ENCODE results near the gene KHDC4. TPM values are rescaled to one million over a fixed set of nuclear protein-coding genes. Genes with fewer than 3 reads are reported as not detected.

Gene KHDC4
- total RNA-seq, 1 donor from 2014 or later, result 32.3 TPM

- Mint-ChIP-seq H3K27ac (ENCODE audit: unreplicated experiment) (peak overlapping the region; percentile 49), H3K9me3 (ENCODE audit: low read depth) (no peaks in the 10 kb centered on the region), H3K4me3 (ENCODE audit: unreplicated experiment) (no peak overlapping the region), H3K27me3 (ENCODE audit: low read depth) (no peaks in the 10 kb centered on the region), H3K36me3 (ENCODE audit: low read depth) (peaks cover 40% of the 10 kb centered on the region), H3K4me1 (ENCODE audit: low read depth) (peaks cover 60% of the 10 kb centered on the region)
- no peak for DNase-seq (ENCODE audit: low spot score)
- TF ChIP-seq CTCF (IDR thresholded peaks at IDR 0.05), result no peak
These were observed 33.8 kb upstream of the KHDC4 start for GRCh38 chr1:155968051-155968400.

GRCh38 chr1:155967341-155968050, 33.3 kb upstream of the KHDC4 start:
- DNase-seq (ENCODE audit: low spot score), result no peak
- H3K27me3 Mint-ChIP-seq (ENCODE audit: low read depth), result no peaks in the 10 kb centered on the region

GRCh38 chr1:155966750-155967149, 32.5 kb upstream of the KHDC4 start:
- no peak for DNase-seq (ENCODE audit: low spot score)
- no peak overlapping the region for H3K4me3 Mint-ChIP-seq (ENCODE audit: unreplicated experiment)
- H3K4me1 Mint-ChIP-seq (ENCODE audit: low read depth), result peaks cover 61% of the 10 kb centered on the region
- H3K36me3 Mint-ChIP-seq (ENCODE audit: low read depth), result peaks cover 46% of the 10 kb centered on the region
- peak overlapping the region; percentile 51 for H3K27ac Mint-ChIP-seq (ENCODE audit: unreplicated experiment)
- H3K27me3 Mint-ChIP-seq (ENCODE audit: low read depth), result no peaks in the 10 kb centered on the region
- TF ChIP-seq CTCF (IDR thresholded peaks at IDR 0.05), result no peak
- no peaks in the 10 kb centered on the region for H3K9me3 Mint-ChIP-seq (ENCODE audit: low read depth)

More at GRCh38 chr1:155967341-155968050, 33.3 kb upstream of the KHDC4 start:
- no peak for TF ChIP-seq CTCF (IDR thresholded peaks at IDR 0.05)
- peaks cover 41% of the 10 kb centered on the region for H3K36me3 Mint-ChIP-seq (ENCODE audit: low read depth)
- no peaks in the 10 kb centered on the region for H3K9me3 Mint-ChIP-seq (ENCODE audit: low read depth)
- peaks cover 60% of the 10 kb centered on the region for H3K4me1 Mint-ChIP-seq (ENCODE audit: low read depth)
- peak overlapping the region; percentile 49 for H3K27ac Mint-ChIP-seq (ENCODE audit: unreplicated experiment)
- H3K4me3 Mint-ChIP-seq (ENCODE audit: unreplicated experiment), result no peak overlapping the region

- H3K4me3 Mint-ChIP-seq (ENCODE audit: unreplicated experiment), result no peak overlapping the region
- no peak for DNase-seq (ENCODE audit: low spot score)
- TF ChIP-seq CTCF (IDR thresholded peaks at IDR 0.05), result peak; percentile 39
- H3K36me3 Mint-ChIP-seq (ENCODE audit: low read depth), result peaks cover 50% of the 10 kb centered on the region
- H3K4me1 Mint-ChIP-seq (ENCODE audit: low read depth), result peaks cover 61% of the 10 kb centered on the region
- peak overlapping the region; percentile 61 for H3K27ac Mint-ChIP-seq (ENCODE audit: unreplicated experiment)
- H3K27me3 Mint-ChIP-seq (ENCODE audit: low read depth), result no peaks in the 10 kb centered on the region
- no peaks in the 10 kb centered on the region for H3K9me3 Mint-ChIP-seq (ENCODE audit: low read depth)
These were observed 31.9 kb upstream of the KHDC4 start for GRCh38 chr1:155966135-155966534.

- Mint-ChIP-seq H3K27ac (ENCODE audit: unreplicated experiment) (peak overlapping the region; percentile 4), H3K9me3 (ENCODE audit: low read depth) (no peaks in the 10 kb centered on the region), H3K4me3 (ENCODE audit: unreplicated experiment) (no peak overlapping the region), H3K27me3 (ENCODE audit: low read depth) (no peaks in the 10 kb centered on the region), H3K36me3 (ENCODE audit: low read depth) (peaks cover 55% of the 10 kb centered on the region), H3K4me1 (ENCODE audit: low read depth) (peaks cover 56% of the 10 kb centered on the region)
- TF ChIP-seq CTCF (IDR thresholded peaks at IDR 0.05), result no peak
- no peak for DNase-seq (ENCODE audit: low spot score)
These were observed 30.0 kb upstream of the KHDC4 start for GRCh38 chr1:155964193-155964592.
